Measurements from ENCODE around the gene LIPH.
A peak's percentile ranks its signal among the peaks of the same experiment; 100 is the strongest.

The LIPH gene

DNA sequence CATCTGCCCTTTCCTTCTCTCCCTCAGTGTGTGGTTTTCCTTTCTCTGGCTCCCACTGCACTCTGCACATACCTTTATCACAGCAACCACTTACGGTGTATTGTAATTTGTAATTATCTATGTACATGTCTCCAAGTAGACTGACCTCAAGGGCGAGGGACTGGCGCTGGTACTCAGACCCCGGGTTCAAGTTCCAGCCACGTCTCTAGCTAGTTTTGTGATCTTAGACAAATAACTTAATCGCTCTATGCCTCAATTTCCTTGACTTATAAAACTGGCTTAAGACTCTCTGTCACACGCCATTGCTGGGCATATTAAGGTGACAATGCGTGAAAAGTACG, 33.1 kb upstream of the LIPH start:
- TF ChIP-seq, protein P1, sequence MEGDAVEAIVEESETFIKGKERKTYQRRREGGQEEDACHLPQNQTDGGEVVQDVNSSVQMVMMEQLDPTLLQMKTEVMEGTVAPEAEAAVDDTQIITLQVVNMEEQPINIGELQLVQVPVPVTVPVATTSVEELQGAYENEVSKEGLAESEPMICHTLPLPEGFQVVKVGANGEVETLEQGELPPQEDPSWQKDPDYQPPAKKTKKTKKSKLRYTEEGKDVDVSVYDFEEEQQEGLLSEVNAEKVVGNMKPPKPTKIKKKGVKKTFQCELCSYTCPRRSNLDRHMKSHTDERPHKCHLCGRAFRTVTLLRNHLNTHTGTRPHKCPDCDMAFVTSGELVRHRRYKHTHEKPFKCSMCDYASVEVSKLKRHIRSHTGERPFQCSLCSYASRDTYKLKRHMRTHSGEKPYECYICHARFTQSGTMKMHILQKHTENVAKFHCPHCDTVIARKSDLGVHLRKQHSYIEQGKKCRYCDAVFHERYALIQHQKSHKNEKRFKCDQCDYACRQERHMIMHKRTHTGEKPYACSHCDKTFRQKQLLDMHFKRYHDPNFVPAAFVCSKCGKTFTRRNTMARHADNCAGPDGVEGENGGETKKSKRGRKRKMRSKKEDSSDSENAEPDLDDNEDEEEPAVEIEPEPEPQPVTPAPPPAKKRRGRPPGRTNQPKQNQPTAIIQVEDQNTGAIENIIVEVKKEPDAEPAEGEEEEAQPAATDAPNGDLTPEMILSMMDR (IDR thresholded peaks at IDR 0.05) = no peak
- H3K27me3 ChIP-seq = no peaks in the 10 kb centered on the region
- peaks cover 0 to 6% (median 5%) of the 10 kb centered on the region in 3 donors for H3K36me3 ChIP-seq
- no peak for DNase-seq
- H3K4me1 ChIP-seq = peaks cover 0 to 28% (median 16%) of the 10 kb centered on the region in 4 donors
- H3K27ac ChIP-seq = peak overlapping the region; percentile 90 to 97
- H3K9me3 ChIP-seq = no peaks in the 10 kb centered on the region
- H3K4me3 ChIP-seq = peak overlapping the region; percentile 69 to 90
- intact Hi-C loops (cut with DNase I; ENCODE audit: low total_unique reads) = loop anchor here (10.0 kb wide), 1 partner anchor 91 kb away; the partner anchor contains the start of gene TMEM41A

DNA sequence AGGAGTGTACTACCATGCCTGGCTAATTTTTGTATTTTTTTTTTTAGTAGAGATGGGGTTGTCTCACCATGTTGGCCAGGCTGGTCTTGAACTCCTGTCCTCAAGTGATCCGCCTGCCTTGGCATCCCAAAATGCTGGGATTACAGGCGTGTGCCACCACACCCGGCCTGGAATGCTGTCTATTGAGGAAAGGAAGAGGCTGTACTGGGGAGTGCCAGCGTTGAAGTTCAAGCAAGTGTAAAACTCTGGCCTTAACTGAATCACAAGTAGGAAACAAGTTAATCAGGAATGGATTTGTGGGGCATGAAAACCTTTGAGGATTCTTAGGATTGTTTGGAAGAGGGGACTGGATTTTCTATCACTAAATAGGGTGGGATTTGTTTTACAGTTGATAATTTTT, 32.3 kb upstream of the LIPH start:
- H3K4me3 ChIP-seq = no peak overlapping the region
- peaks cover 0 to under 1% of the 10 kb centered on the region in 2 donors for H3K27me3 ChIP-seq
- intact Hi-C loops (cut with DNase I; ENCODE audit: low total_unique reads) = loop anchor here (10.0 kb wide), 1 partner anchor 90 kb away; the partner anchor contains the start of gene TMEM41A
- no peaks in the 10 kb centered on the region for H3K9me3 ChIP-seq
- TF ChIP-seq, protein P1 (IDR thresholded peaks at IDR 0.05) = no peak
- H3K36me3 ChIP-seq = no peaks in the 10 kb centered on the region
- no peak overlapping the region for H3K27ac ChIP-seq
- peaks cover 0 to 28% (median 16%) of the 10 kb centered on the region in 4 donors for H3K4me1 ChIP-seq
- no peak for DNase-seq

DNA sequence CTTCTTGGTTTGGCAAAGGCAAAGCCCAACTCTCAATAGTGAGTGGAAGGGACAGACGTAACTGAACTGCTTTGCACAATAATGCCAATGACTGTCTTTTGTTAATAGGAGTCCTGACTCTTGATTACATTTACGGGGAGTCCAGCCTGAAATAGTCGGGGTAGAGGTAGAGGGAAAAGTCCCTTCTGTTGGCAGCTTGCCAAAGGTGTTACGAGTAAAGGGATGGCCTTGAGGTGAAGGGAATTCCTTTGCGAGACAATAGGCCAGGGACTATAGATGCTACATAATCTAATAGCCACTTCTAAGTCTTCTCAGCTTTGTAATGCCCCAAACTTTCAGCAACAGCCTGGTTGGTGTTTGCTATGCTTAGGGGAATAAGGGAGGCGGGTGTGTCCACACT, 31.5 kb upstream of the LIPH start:
- H3K36me3 ChIP-seq = no peaks in the 10 kb centered on the region
- peaks cover 0 to 3% of the 10 kb centered on the region in 2 donors for H3K27me3 ChIP-seq
- peaks cover 0 to 28% (median 16%) of the 10 kb centered on the region in 4 donors for H3K4me1 ChIP-seq
- no peak overlapping the region for H3K27ac ChIP-seq
- DNase-seq = no peak
- H3K9me3 ChIP-seq = no peaks in the 10 kb centered on the region
- TF ChIP-seq, protein P1 (IDR thresholded peaks at IDR 0.05) = no peak
- H3K4me3 ChIP-seq = no peak overlapping the region
- intact Hi-C loops (cut with DNase I; ENCODE audit: low total_unique reads) = loop anchor here (10.0 kb wide), 1 partner anchor 89 kb away; the partner anchor contains the start of gene TMEM41A

GRCh38 chr3:185582871-185583270, 30.5 kb upstream of the LIPH start:
- no peaks in the 10 kb centered on the region for H3K9me3 ChIP-seq
- H3K36me3 ChIP-seq = no peaks in the 10 kb centered on the region
- no peak overlapping the region for H3K4me3 ChIP-seq
- no peak overlapping the region for H3K27ac ChIP-seq
- H3K4me1 ChIP-seq = peaks cover 0 to 17% (median 10%) of the 10 kb centered on the region in 4 donors
- intact Hi-C loops (cut with DNase I; ENCODE audit: low total_unique reads) = loop anchor here (10.0 kb wide), 1 partner anchor 88 kb away; the partner anchor contains the start of gene TMEM41A
- peaks cover 0 to 3% of the 10 kb centered on the region in 2 donors for H3K27me3 ChIP-seq
- TF ChIP-seq, protein P1 (IDR thresholded peaks at IDR 0.05) = no peak
- no peak for DNase-seq

- intact Hi-C loops (cut with DNase I; ENCODE audit: low total_unique reads) = loop anchor here (10.0 kb wide), 1 partner anchor 87 kb away; the partner anchor contains the start of gene TMEM41A
- Histone ChIP-seq H3K4me3 (no peak overlapping the region), H3K27me3 (peaks cover 0 to 3% of the 10 kb centered on the region in 2 donors), H3K27ac (no peak overlapping the region), H3K36me3 (no peaks in the 10 kb centered on the region), H3K9me3 (no peaks in the 10 kb centered on the region), H3K4me1 (peaks cover 0 to 12% (median 8%) of the 10 kb centered on the region in 4 donors)
- TF ChIP-seq, protein P1 (IDR thresholded peaks at IDR 0.05) = no peak
- no peak for DNase-seq
Observed at GRCh38 chr3:185582236-185582635, 29.8 kb upstream of the LIPH start.
